Choroid plexus epithelial cell (primary cell): ENCODE measurements around the gene LONP2.
"Not testable (repeated sequence)": the region's sequence is repeated elsewhere in the genome, so short reads cannot be mapped to it uniquely, and the experiment has no call there.

ENCODE experiments used
- DNase-seq: peaks from one replicate; pipeline ENCODE4 v3.0.0-alpha.2; 2010; ENCODE audit warnings: low read depth
- H3K4me3 ChIP-seq: 2 replicates; pipeline ENCODE4 v1.5.1; 2011; ENCODE audit warnings: low read depth, mild to moderate bottlenecking, control low read depth, low read length, moderate library complexity
- TF ChIP-seq, protein P1 (sequence below): conservative IDR thresholded peaks from 2 replicates; pipeline ENCODE4 v1.5.1; 2011; ENCODE audit warnings: low read depth, mild to moderate bottlenecking, control low read depth, inconsistent platforms, low read length, moderate library complexity

Gene LONP2

GRCh38 chr16:48371393-48371780 is 127.3 kb downstream of the LONP2 start:
- no peak overlapping the region for H3K4me3 ChIP-seq
- TF ChIP-seq, protein P1, sequence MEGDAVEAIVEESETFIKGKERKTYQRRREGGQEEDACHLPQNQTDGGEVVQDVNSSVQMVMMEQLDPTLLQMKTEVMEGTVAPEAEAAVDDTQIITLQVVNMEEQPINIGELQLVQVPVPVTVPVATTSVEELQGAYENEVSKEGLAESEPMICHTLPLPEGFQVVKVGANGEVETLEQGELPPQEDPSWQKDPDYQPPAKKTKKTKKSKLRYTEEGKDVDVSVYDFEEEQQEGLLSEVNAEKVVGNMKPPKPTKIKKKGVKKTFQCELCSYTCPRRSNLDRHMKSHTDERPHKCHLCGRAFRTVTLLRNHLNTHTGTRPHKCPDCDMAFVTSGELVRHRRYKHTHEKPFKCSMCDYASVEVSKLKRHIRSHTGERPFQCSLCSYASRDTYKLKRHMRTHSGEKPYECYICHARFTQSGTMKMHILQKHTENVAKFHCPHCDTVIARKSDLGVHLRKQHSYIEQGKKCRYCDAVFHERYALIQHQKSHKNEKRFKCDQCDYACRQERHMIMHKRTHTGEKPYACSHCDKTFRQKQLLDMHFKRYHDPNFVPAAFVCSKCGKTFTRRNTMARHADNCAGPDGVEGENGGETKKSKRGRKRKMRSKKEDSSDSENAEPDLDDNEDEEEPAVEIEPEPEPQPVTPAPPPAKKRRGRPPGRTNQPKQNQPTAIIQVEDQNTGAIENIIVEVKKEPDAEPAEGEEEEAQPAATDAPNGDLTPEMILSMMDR = no peak
- peak; percentile 45 for DNase-seq

- no peak for DNase-seq
- TF ChIP-seq, protein P1 = no peak
- no peak overlapping the region for H3K4me3 ChIP-seq
Measured at GRCh38 chr16:48372744-48373143, 128.6 kb downstream of the LONP2 start.

DNA sequence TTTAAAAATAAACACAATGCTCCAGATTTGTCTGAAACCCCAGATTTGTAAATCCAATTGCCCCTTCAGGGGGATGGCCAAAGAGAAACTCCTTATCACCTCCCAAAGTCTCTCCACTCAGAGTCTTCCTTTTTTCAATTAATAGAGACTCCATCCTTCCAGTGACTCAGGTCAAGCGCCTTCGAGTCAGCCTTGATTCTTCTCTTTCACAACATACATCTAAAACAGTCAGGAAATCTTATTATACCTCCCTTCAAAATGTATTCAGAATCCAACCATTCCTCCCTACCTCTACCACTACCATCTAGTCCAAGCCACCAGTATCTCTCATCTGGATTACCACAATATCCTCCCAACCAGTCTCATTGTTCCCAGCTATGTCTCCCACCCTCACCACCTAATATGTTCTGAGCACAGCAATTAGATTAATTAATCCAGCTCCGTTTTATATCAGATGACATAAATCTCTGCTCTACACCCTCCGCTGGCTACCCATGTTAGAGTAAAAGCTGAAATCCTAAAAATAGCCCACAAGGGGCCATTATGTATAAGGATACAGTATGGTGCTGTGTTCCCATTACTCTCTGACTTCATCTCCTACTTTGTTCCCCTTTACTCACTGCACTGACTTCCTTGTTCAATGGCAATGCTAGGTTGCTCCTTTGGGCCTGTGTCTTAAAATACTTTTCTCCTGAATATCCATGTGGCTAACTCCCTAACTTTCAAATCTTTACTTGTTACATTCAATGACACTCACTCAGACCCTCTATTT is 129.3 kb downstream of the LONP2 start:
- TF ChIP-seq, protein P1 = no peak
- no peak for DNase-seq
- no peak overlapping the region for H3K4me3 ChIP-seq

- DNase-seq = no peak
- TF ChIP-seq, protein P1 = no peak
- no peak overlapping the region for H3K4me3 ChIP-seq
Measured at GRCh38 chr16:48374255-48374654, 130.2 kb downstream of the LONP2 start.

GRCh38 chr16:48377301-48377700 is 133.2 kb downstream of the LONP2 start:
- DNase-seq, H3K4me3 ChIP-seq: not testable (repeated sequence)

DNA sequence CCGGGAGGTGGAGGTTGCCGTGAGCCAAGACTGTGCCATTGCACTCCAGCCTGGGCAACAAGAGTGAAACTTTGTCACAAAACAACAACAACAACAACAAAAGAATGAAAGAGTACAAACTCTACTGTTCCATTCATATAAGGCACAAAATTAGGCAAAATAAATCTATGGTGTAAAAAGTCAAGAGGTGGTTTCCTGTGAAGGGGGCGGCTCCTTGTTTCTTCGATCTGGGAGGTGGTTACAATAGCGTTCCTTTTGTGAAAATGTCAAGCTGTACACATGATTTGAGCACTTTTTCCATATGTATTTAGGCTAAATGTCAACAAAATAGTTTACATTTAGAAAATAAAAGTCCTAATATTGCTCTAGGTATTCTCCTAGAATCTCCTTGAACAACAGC is 134.2 kb downstream of the LONP2 start:
- TF ChIP-seq, protein P1 = no peak
- DNase-seq = no peak
- no peak overlapping the region for H3K4me3 ChIP-seq

GRCh38 chr16:48378836-48379235 is 134.7 kb downstream of the LONP2 start:
- DNase-seq = no peak
- TF ChIP-seq, protein P1 = no peak
- no peak overlapping the region for H3K4me3 ChIP-seq
